ENCODE measurements around the gene EPHB1. TPM values are rescaled to one million over a fixed set of nuclear protein-coding genes. Genes with fewer than 3 reads are reported as not detected.

EPHB1 gene
- total RNA-seq, 2 donors from 2014 or later = 0.60 TPM; not detected in 1

DNA sequence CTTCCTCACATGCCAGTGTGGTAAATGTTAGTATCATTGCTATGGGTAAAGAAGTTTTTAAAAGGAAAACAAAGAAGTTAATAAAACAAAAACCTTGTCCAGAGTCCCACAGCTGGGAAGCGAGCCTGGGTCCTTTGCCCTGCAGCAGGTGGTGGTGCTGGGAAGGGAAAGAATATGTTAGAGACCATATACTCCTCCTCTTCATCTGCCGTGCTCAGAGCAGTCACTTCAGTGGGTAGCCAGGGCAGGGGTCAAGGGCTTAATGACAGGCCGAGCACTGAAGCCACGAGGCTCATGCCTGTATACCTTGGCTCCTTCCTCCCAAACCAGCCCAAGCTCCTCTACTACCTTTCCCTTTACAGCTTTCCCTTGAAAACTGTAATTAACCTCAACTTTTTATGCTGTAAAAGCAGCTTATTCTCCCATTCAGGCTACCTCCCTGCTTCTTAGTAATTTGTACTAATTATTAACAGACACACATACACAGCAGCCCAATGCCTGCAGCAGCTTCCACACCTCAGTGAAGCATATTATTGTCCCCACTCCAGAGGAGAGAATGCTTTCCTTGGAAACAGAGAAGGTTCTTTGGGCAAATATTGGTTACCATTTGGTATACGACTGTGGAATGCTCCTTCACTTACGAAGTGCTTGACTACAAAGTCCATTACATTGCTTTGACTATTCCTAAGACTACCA lies 362.1 kb downstream of the EPHB1 start:
- ATAC-seq = no peak
- Mint-ChIP-seq H3K36me3 (no peaks in the 10 kb centered on the region), H3K27ac (no peak overlapping the region), H3K9me3 (peaks cover 0 to 22% of the 10 kb centered on the region in 2 donors)
- DNase-seq (ENCODE audit: low spot score in 2 of 2) = no peak

DNA sequence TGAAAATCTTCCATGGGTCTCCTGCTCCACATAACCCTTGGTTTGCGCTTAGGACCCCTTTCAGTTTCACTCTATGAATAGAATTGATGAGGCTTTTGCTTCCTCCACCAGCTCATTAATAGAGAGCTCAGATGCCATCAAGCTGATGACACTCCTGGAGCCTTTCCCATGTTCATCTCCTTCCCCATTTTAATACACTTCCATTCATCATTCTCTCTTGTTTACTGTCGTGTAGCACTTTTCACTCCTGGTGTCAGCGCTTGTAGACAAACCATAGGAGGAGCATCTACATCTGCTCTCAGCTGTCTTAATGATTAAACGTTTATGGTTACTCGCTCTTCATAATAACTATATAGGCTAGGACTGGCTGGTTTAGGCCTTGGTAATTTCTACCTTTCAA lies 363.5 kb downstream of the EPHB1 start:
- H3K27ac Mint-ChIP-seq = no peak overlapping the region
- H3K36me3 Mint-ChIP-seq = no peaks in the 10 kb centered on the region
- no peak for ATAC-seq
- H3K9me3 Mint-ChIP-seq = peaks cover 0 to 22% of the 10 kb centered on the region in 2 donors
- DNase-seq (ENCODE audit: low spot score in 2 of 2) = no peak

DNA sequence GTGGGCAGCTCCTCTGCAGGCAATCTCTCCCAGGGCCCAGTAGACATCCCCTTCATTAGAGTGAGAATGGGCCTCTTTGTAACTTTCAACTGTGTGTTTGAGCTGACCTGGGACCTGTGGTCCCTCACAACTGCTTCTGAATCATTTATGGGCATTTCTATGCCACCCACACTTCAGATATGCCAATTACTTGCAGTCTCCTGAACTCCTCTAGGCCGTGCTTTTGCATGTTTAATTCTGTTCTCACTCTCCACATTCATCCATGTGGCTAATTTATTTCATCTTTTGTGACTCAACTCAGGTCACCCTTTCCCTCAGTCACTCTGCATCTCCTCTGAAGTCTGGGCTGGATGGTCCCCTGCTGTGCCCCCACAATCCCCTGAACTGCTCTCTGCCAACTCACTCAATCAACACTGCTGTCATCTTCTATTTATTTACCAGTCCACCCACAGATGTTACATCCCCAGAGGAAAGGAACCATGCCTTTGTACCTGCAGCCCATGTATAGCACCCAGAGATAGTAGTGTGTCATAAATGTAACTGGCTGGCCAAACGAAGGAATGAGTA lies 364.7 kb downstream of the EPHB1 start:
- Mint-ChIP-seq H3K9me3 (peaks cover 0 to 17% of the 10 kb centered on the region in 2 donors), H3K36me3 (no peaks in the 10 kb centered on the region), H3K27ac (no peak overlapping the region)
- ATAC-seq = no peak
- no peak for DNase-seq (ENCODE audit: low spot score in 2 of 2)

DNA sequence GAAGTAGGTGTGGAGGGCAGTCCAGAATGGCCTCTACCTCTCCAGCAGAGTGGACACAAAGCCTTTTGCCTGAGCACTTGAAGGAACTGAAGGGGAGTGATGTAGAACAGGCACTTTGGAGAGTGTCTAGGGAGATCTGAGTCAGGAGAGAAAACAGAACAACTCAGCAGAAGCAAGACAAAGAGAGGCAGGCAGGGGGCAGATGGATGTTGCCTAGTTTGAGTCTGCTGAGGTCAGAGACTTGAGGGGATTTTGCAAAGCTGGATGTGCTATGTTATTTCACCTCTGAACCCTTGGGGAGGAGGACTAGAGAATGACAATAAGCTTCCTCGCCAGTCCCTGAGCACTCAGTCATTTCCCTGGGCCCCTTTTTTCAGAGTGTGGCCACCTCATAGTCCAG lies 366.4 kb downstream of the EPHB1 start:
- no peak overlapping the region for H3K27ac Mint-ChIP-seq
- ATAC-seq (no peak), DNase-seq (ENCODE audit: low spot score in 2 of 2) (no peak)
- no peaks in the 10 kb centered on the region for H3K36me3 Mint-ChIP-seq
- peaks cover 0 to 11% of the 10 kb centered on the region in 2 donors for H3K9me3 Mint-ChIP-seq

DNA sequence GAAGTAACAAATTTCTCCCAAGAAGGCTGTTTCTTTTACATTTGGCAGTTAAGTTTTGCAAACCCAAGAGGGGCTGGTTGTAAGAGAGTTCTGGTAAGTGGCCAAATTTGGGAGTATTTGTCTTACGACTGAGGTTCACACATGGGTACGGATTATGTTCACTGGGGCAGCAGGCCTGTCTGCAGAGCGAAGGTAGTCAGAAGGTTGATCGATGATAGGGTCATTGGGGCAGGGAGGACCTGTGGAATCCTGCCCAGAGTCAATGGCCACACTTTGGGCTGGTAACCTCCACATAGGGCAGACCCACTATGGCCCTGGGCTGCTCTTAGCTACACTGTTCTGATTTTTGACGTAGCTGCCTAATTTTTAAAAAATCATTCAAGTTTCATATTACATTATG lies 368.6 kb downstream of the EPHB1 start:
- ATAC-seq = no peak
- no peak for DNase-seq (ENCODE audit: low spot score in 2 of 2)
- H3K27ac Mint-ChIP-seq = no peak overlapping the region
- H3K9me3 Mint-ChIP-seq = peaks cover 0 to 11% of the 10 kb centered on the region in 2 donors
- no peaks in the 10 kb centered on the region for H3K36me3 Mint-ChIP-seq

DNA sequence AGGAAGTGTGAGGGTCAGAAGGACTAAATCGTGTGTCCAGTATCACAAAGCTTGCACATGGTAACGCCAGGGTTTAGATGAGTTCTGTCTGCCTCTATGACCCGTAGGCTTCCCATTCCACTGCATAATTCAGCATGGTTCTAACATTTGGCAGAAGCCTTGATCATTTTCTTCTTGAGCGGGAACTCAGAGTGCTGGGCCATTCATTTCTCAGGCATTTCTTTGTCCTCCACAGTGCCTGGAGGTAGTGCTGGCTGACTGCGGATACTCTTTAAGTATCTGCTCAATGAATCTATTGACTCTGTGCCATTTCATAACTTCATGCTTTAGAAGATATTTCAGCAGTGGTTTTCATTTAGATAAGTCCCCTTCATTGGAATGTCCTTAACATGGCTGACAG lies 370.2 kb downstream of the EPHB1 start:
- Mint-ChIP-seq H3K36me3 (no peaks in the 10 kb centered on the region), H3K27ac (no peak overlapping the region)
- no peak for ATAC-seq

DNA sequence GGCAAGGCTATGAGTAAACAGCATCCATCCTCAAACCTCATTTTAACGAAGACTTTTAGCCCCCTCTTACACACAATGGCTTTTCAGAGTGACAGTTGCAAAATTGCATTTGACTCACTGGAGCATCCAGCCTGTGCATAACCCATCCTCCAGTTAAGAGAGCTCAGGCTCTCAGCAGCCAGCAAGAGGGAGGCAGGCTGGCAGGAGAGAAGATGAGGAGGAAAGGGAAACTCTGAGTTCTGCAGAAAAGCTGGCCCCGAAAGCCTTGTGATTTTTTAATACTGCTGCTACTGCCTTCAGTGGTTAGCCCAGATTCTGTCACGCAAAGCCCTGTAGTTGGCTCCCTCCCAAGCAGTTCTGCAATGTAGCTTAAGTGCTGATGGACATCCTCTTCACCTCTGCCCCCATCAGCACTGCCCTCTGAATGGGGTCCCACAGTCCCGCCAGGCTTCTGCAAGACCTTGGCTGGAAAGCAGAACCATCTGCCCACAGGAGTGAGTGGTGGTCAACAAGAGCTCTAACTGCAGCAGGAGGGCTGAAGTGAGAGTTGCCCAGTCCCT lies 371.3 kb downstream of the EPHB1 start:
- ATAC-seq = no peak

More for the DNA sequence above, 370.2 kb downstream of the EPHB1 start:
- DNase-seq (ENCODE audit: low spot score in 2 of 2) = no peak
- peaks cover 0 to 7% of the 10 kb centered on the region in 2 donors for H3K9me3 Mint-ChIP-seq

DNA sequence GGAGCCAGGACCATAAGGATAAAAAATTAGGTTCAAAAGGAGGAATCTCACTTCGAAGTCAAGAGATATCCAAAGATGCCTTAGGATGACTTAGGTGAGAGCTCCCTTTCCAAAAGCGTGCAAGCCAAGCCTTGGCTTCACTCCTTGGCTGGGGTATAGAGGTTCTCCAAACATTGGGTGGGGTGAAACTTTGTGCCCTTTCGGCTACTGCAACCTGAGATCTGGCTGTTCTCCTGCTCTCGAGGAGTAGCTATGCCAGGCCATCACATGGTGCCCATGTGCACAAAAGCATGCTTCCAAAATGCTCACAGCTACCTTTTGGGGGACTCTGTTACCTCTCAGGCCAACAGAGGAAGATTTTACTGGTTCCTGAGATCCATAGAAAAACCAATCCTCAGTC lies 373.8 kb downstream of the EPHB1 start:
- ATAC-seq = no peak
- Mint-ChIP-seq H3K9me3 (no peaks in the 10 kb centered on the region), H3K27ac (no peak overlapping the region), H3K36me3 (no peaks in the 10 kb centered on the region)
- DNase-seq (ENCODE audit: low spot score in 2 of 2) = no peak

More for the DNA sequence above, 371.3 kb downstream of the EPHB1 start:
- no peak for DNase-seq (ENCODE audit: low spot score in 2 of 2)
- Mint-ChIP-seq H3K36me3 (no peaks in the 10 kb centered on the region), H3K27ac (no peak overlapping the region), H3K9me3 (no peaks in the 10 kb centered on the region)

DNA sequence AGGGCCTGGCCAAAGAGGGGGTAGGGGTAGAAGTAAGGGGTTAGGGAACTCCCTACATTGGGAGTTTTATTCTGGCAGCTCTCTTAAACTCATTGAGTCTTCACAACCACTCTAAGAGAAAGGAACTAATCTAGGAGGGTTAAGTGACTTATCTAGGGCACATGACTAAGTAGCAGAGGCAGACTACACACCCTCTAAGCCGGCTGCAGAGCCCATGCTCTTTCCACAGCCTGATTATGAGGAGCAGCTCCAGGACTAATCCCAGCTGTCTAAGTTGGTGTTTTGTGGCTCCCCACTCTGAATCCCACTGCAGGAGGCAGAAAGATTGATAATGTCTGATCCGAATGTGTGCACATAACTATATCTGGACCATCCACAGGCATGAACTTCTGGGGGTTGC lies 374.6 kb downstream of the EPHB1 start:
- Mint-ChIP-seq H3K36me3 (no peaks in the 10 kb centered on the region), H3K27ac (no peak overlapping the region), H3K9me3 (no peaks in the 10 kb centered on the region)
- DNase-seq (ENCODE audit: low spot score in 2 of 2) = no peak
- ATAC-seq = no peak

DNA sequence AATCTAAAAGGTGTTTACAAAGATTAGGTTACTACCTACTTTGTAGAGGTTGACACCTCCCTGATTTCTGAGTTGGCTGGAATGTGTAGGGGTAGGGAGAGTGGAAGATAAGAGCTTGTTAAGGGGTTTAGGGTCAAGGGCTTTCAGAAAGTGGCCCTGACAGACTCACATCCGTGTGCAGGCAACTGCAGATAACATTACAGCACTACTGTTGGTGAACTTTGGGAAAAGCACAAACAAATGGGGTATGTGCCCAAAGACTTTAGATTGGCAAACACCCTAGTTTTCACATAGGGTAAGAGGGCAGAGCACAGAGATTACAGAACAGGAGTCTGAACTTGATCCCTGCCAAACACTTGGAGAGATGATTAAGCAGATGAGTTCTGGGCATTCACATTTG lies 375.7 kb downstream of the EPHB1 start:
- Mint-ChIP-seq H3K36me3 (no peaks in the 10 kb centered on the region), H3K9me3 (no peaks in the 10 kb centered on the region), H3K27ac (no peak overlapping the region)
- DNase-seq (ENCODE audit: low spot score in 2 of 2) (no peak), ATAC-seq (no peak)

DNA sequence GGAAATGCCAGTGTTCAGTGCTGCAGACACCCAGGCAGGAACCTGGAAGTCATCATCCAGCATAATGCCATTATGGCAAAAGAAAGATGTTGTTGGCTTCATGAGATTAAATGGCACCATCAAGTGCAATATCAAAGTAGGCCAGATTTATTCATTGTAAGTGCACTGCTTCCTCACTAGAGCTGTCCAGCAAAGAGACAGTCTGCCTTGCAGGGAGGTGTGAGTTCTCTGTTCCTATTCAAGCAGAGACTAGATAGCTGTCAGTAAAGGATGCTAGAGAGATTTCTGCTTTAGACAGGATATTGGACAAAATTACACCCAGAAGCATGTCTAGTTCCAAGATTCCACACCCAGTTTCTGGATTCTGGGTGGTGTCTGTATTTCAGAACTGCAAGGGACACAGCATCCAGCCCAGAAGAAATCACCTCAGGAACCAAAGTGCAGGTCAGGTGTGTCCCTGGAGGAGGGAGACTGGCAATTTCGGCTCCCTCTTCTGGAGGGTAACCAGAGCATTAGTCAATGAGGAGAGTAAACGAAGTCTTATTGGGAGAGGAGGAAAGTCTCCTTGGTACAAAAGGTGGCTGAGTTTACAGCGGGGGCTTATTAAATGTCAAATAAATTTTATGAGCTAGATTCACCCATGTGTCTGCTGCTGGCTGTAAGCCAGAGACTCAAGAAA lies 377.3 kb downstream of the EPHB1 start:
- peaks cover 0 to 2% of the 10 kb centered on the region in 2 donors for H3K9me3 Mint-ChIP-seq
- no peak for DNase-seq (ENCODE audit: low spot score in 2 of 2)
- no peak for ATAC-seq
- H3K36me3 Mint-ChIP-seq = no peaks in the 10 kb centered on the region
- no peak overlapping the region for H3K27ac Mint-ChIP-seq

DNA sequence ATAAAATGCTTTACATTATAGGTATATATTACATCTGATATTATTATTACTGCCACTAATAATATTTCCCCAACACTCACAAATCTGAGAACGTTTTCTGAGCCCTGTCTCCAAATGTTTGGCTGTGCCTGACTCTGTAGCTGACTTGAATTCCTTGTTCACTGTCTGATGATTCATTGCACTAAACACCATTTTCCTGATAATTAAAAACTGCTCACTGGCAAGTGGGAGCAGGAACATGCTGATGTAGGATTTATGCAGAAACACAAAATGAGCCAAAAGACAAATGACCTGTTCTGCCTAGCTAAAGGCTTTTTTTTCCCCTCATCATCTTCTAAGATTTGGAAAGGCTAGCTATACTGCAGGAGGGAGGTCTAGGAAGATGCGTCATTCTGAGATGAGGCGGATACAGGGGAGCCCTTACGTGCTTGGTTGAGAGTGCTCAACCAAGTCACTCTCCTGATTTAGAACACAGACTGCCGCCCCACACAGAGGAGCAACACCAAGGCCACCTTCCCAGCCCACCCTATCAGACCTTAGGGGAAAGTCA lies 380.7 kb downstream of the EPHB1 start:
- H3K36me3 Mint-ChIP-seq = peaks cover 0 to 7% of the 10 kb centered on the region in 2 donors
- ATAC-seq (no peak), DNase-seq (ENCODE audit: low spot score in 2 of 2) (no peak)
- H3K9me3 Mint-ChIP-seq = peaks cover 7 to 11% of the 10 kb centered on the region in 2 donors
- no peak overlapping the region for H3K27ac Mint-ChIP-seq

DNA sequence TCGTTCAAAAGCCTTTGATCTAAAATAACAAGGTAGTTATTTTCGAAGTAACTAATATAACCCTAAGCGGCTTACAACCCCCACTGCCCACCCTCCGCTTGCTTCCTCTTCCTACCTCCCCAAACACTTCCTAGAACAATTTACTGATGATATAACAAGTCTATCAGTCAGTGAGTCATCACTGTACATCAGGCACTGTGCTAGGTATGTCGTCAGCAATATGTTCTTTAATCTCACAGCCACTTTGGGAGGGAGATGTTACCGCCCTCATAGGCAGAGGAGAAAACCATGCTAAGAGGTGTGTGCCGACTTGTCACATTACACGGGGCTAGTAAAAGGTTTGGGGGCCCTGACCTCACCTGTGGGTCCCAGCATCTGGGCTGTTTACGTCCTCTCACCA lies 381.8 kb downstream of the EPHB1 start:
- Mint-ChIP-seq H3K36me3 (peaks cover 0 to 7% of the 10 kb centered on the region in 2 donors), H3K27ac (no peak overlapping the region), H3K9me3 (peaks cover 7 to 11% of the 10 kb centered on the region in 2 donors)
- DNase-seq (ENCODE audit: low spot score in 2 of 2) = no peak
- no peak for ATAC-seq

DNA sequence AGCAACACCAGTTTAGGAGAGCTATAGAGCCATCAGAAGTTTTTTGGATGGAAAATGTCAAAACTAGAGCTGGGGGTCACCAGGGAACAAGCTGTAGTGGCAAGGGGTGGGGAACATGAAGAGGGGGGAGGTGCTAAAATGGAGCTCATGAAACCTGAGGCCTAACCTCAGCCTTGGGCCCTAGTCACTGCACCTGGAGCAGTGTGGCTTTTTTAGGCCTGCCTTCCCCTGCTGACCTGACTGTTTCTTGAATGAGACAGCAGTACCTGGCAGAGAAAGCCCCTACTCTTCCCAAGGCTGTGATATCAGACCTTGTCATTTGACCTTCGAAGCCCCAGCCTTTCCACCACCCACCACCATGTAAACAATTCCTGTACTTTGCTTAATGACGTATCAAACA lies 383.5 kb downstream of the EPHB1 start:
- peaks cover 7 to 11% of the 10 kb centered on the region in 2 donors for H3K9me3 Mint-ChIP-seq
- peaks cover 0 to 7% of the 10 kb centered on the region in 2 donors for H3K36me3 Mint-ChIP-seq
- no peak overlapping the region for H3K27ac Mint-ChIP-seq
- no peak for DNase-seq (ENCODE audit: low spot score in 2 of 2)
- no peak for ATAC-seq

DNA sequence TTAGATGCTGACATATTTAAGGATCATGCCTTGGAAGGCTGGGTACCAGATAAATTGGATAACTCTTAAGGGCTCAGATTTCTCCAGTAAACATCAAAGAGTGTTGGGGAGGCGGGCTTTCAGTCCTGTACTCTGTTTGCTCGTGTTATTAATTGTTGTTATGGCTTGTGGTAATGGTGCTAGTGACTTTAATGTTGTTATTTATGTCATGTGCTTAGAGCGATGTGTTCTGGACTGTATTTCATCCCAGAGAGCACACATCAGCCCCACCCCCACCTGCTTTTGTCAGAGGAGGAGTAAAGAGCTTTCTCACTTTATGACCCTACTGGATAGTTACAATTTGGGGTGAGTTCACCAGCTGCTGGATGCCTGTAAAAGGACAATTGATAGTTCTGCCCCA lies 386.3 kb downstream of the EPHB1 start:
- H3K9me3 Mint-ChIP-seq = peaks cover 11% of the 10 kb centered on the region in 2 donors
- H3K36me3 Mint-ChIP-seq = peaks cover 0 to 7% of the 10 kb centered on the region in 2 donors
- no peak overlapping the region for H3K27ac Mint-ChIP-seq
- no peak for ATAC-seq
- DNase-seq (ENCODE audit: low spot score in 2 of 2) = no peak

DNA sequence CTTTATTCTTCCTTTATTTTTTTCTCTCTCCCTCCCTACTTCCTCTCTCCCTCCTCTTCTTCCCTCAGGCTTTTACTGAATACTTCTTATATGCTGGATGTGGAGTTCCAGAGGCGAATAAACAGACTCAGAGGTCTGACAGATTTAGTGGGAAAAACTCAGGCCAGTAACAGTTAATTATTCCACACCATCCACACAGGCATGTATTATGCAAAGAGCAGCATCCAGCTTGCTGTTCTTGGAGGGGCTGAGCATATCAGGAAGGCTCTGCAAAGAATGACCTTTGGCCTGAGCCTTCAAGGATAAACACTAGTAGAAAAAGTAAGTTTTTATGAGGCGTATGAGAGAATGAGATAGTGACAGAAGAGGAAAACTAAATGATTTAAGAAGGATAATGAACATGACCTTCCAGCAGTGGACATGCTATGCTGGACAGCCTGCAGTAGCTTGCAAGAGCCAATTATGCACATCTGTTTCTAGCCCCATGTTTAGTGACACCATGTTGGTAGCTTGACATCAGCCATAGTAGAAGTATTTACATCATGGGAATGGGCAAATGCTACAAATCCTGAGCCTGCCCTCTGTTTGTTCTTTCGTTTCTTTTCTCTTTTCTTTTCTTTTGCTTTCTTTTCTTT lies 387.4 kb downstream of the EPHB1 start:
- Mint-ChIP-seq H3K9me3 (peaks cover 8 to 11% of the 10 kb centered on the region in 2 donors), H3K27ac (no peak overlapping the region), H3K36me3 (peaks cover 0 to 7% of the 10 kb centered on the region in 2 donors)
- DNase-seq (ENCODE audit: low spot score in 2 of 2) (no peak), ATAC-seq (no peak)

DNA sequence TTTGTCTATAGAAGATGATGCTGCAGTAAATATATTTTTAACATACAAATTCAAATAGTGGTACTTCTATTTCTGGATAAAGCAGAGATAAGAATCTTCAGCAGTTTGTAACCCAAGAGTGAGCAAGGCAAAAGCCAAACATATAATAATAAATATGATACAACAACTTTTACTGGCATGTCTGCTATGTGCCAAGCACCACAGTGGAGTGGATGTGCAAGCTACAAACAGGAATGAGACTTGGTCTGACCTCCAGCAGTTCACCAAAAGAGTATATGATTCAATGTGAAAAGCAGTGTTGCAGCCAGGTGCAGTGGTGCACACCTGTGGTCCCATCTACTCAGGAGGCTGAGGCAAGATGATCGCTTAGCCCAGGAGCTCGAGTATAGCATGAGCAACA lies 395.6 kb downstream of the EPHB1 start:
- Mint-ChIP-seq H3K27ac (no peak overlapping the region), H3K36me3 (no peaks in the 10 kb centered on the region), H3K9me3 (peaks cover 10 to 13% of the 10 kb centered on the region in 2 donors)
- ATAC-seq (no peak), DNase-seq (ENCODE audit: low spot score in 2 of 2) (no peak)

Measured in activated naive CD4-positive, alpha-beta T cell treated with anti-CD3 and anti-CD28 coated beads, Interleukin-2, amount 50 U/mL, for 72 hours (primary cell).